Stimulated activated naive CD8-positive, alpha-beta T cell treated with anti-CD3 and anti-CD28 coated beads, Interleukin-15, amount 100 ng/mL, for 72 hours (primary cell): ENCODE data around the gene FER1L5.

ENCODE experiments used
- ATAC-seq: fragments of 150-1000 bp; cut with Tn5 transposase; 2 replicates; pipeline ENCODE4 v1.10.0; 2021; ENCODE audit warnings: mild to moderate bottlenecking, moderate library complexity
- DNase-seq, 2 donors: peaks; one replicate each; pipeline ENCODE4 v3.0.0; 2021 to 2022
- H3K27ac Mint-ChIP-seq, 2 donors: one replicate each; pipeline ENCODE4 v1.8.0; 2022; ENCODE audit warnings: mild to moderate bottlenecking in 2 of 2, mixed read lengths in 2 of 2, moderate library complexity in 2 of 2
- H3K27me3 Mint-ChIP-seq: one replicate; pipeline ENCODE4 v1.8.0; 2022; ENCODE audit warnings: mixed read lengths
- H3K4me1 Mint-ChIP-seq: one replicate; pipeline ENCODE4 v1.8.0; 2022; ENCODE audit warnings: mild to moderate bottlenecking, mixed read lengths
- H3K4me3 Mint-ChIP-seq, 2 donors: one replicate each; pipeline ENCODE4 v1.8.0; 2022; ENCODE audit warnings: mild to moderate bottlenecking in 2 of 2, mixed read lengths in 2 of 2, moderate library complexity in 1 of 2
- H3K9me3 Mint-ChIP-seq, 2 donors: one replicate each; pipeline ENCODE4 v1.8.0; 2022; ENCODE audit warnings: mixed read lengths in 2 of 2

FER1L5 gene

GRCh38 chr2:96695602-96696001 lies 53.0 kb downstream of the FER1L5 start:
- no peaks in the 10 kb centered on the region for H3K27me3 Mint-ChIP-seq
- H3K4me1 Mint-ChIP-seq, result no peaks in the 10 kb centered on the region
- no peak overlapping the region for H3K27ac Mint-ChIP-seq
- DNase-seq, result no peak
- H3K4me3 Mint-ChIP-seq, result no peak overlapping the region
- no peaks in the 10 kb centered on the region for H3K9me3 Mint-ChIP-seq
- ATAC-seq, result no peak

DNA sequence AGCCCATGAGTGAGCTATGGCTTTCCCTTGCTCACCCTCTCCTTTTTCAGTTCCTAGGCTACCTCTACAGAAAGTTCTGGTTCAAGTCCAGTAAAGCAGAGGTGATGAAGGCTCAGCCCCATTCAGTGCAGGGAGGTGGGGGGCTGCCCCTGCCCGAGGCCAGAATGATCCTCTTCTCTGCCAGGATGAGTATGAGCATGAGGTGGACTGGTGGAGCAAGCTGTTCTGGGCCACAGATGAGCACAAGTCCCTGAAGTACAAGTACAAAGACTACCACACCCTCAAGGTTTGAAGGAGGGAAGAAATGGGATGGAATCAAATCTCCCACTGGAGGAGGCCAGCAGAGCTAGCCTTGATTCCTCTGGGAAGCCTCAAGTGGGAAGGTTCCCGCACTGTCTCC lies 54.9 kb downstream of the FER1L5 start:
- Mint-ChIP-seq H3K4me3 (no peak overlapping the region), H3K4me1 (no peaks in the 10 kb centered on the region), H3K27ac (no peak overlapping the region), H3K9me3 (no peaks in the 10 kb centered on the region), H3K27me3 (no peaks in the 10 kb centered on the region)
- no peak for DNase-seq
- ATAC-seq, result no peak

GRCh38 chr2:96698221-96698861 lies 55.8 kb downstream of the FER1L5 start:
- peak; percentile 9 for ATAC-seq
- Mint-ChIP-seq H3K4me1 (no peaks in the 10 kb centered on the region), H3K9me3 (no peaks in the 10 kb centered on the region), H3K4me3 (no peak overlapping the region), H3K27me3 (no peaks in the 10 kb centered on the region), H3K27ac (no peak overlapping the region)
- DNase-seq, result no peak

- DNase-seq, result no peak
- no peak overlapping the region for H3K27ac Mint-ChIP-seq
- no peaks in the 10 kb centered on the region for H3K27me3 Mint-ChIP-seq
- no peaks in the 10 kb centered on the region for H3K4me1 Mint-ChIP-seq
- no peaks in the 10 kb centered on the region for H3K9me3 Mint-ChIP-seq
- no peak for ATAC-seq
- no peak overlapping the region for H3K4me3 Mint-ChIP-seq
Observed at GRCh38 chr2:96699021-96699420, 56.5 kb downstream of the FER1L5 start.

DNA sequence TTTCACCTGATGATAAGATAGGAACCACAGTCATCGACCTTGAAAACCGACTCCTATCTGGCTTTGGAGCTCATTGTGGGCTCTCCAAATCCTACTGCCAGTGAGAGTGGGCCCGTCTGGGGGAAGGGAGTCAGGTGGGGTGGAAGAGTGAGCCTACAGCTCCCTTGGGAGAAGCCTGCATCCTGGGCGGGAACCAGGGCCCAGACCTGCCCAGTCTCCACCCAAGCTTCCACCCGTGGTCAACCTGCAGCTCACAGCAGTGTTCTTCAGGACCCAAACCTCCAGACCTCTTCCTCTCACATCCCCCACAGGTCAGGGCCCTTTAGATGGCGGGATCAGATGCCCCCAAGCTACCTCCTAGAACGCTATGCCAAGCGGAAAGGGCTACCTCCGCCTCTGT lies 57.1 kb downstream of the FER1L5 start:
- Mint-ChIP-seq H3K27ac (no peak overlapping the region), H3K4me3 (no peak overlapping the region), H3K4me1 (no peaks in the 10 kb centered on the region), H3K27me3 (no peaks in the 10 kb centered on the region), H3K9me3 (no peaks in the 10 kb centered on the region)
- no peak for DNase-seq
- ATAC-seq, result no peak

DNA sequence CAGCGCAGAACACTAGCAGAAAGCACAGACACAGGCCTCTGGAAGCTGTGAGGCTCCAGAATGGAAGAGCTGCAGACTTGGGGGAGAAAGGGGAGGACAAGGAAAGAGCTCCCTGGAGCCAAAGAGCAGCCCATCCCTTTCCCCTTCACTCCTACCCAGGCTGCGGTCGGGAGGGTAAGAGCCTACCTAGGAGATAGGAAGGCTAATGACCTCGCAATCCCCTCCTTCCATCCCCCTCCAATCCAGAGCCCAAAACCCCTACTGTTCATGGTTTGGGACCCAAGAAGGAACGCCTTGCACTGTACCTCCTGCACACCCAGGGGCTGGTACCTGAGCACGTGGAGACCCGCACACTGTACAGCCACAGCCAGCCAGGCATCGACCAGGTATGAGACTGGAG lies 57.5 kb downstream of the FER1L5 start:
- ATAC-seq, result no peak
- H3K9me3 Mint-ChIP-seq, result no peaks in the 10 kb centered on the region
- H3K4me3 Mint-ChIP-seq, result no peak overlapping the region

DNA sequence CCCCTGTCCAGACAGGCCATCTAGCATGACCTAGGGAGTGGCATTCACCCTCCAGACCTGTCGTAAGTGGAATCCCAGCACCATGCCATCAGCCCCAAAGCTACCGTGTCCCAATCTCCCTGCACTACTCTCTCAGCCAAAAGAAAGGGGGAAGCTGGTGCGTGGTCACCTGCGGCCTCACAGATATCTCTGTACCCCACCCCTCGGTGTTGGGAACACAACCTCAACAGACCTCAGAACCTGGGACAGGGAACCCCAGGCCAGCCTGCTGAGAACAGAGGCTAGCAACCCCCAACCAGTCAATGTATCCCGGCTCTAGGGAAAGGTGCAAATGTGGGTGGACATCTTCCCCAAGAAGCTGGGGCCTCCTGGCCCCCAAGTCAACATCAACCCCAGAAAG lies 59.1 kb downstream of the FER1L5 start:
- Mint-ChIP-seq H3K4me3 (no peak overlapping the region), H3K4me1 (no peaks in the 10 kb centered on the region)

More for the DNA sequence above, 57.5 kb downstream of the FER1L5 start:
- Mint-ChIP-seq H3K27me3 (no peaks in the 10 kb centered on the region), H3K4me1 (no peaks in the 10 kb centered on the region), H3K27ac (peak overlapping the region in 1 of 2 donors; percentile 49)
- DNase-seq, result no peak

GRCh38 chr2:96702098-96702785 lies 59.7 kb downstream of the FER1L5 start:
- H3K27me3 Mint-ChIP-seq, result no peaks in the 10 kb centered on the region
- no peak for DNase-seq
- H3K9me3 Mint-ChIP-seq, result no peaks in the 10 kb centered on the region
- no peak overlapping the region for H3K4me3 Mint-ChIP-seq
- no peak for ATAC-seq
- no peaks in the 10 kb centered on the region for H3K4me1 Mint-ChIP-seq
- H3K27ac Mint-ChIP-seq, result no peak overlapping the region

More for the DNA sequence above, 59.1 kb downstream of the FER1L5 start:
- ATAC-seq (no peak), DNase-seq (no peak)
- no peaks in the 10 kb centered on the region for H3K27me3 Mint-ChIP-seq
- peak overlapping the region; percentile 54 to 61 for H3K27ac Mint-ChIP-seq
- H3K9me3 Mint-ChIP-seq, result no peaks in the 10 kb centered on the region

GRCh38 chr2:96703021-96703751 lies 60.6 kb downstream of the FER1L5 start:
- Mint-ChIP-seq H3K27ac (no peak overlapping the region), H3K4me1 (no peaks in the 10 kb centered on the region), H3K27me3 (no peaks in the 10 kb centered on the region), H3K4me3 (no peak overlapping the region), H3K9me3 (no peaks in the 10 kb centered on the region)
- DNase-seq (no peak), ATAC-seq (no peak)

DNA sequence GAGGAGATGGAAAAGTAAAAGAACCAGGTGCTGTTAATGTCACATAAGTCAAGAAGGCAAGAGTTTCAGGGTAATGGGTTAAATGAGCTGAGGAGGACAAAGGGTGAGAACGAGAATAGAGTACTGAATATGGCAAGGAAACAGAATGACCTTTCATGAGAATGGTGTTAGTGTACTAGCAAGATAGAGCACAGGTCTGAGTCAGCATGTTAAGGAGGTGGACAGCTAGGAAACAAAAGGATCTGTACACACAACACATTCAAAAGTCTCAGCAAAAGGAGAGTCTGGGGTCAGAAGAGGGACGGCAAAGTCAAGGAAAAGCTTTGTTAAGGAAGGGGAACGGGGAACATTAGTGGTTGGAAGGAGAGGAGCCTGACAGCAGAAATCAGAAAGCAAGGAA lies 68.4 kb downstream of the FER1L5 start:
- Mint-ChIP-seq H3K4me3 (no peak overlapping the region), H3K27me3 (no peaks in the 10 kb centered on the region), H3K27ac (no peak overlapping the region), H3K4me1 (no peaks in the 10 kb centered on the region), H3K9me3 (no peaks in the 10 kb centered on the region)
- DNase-seq (no peak), ATAC-seq (no peak)

DNA sequence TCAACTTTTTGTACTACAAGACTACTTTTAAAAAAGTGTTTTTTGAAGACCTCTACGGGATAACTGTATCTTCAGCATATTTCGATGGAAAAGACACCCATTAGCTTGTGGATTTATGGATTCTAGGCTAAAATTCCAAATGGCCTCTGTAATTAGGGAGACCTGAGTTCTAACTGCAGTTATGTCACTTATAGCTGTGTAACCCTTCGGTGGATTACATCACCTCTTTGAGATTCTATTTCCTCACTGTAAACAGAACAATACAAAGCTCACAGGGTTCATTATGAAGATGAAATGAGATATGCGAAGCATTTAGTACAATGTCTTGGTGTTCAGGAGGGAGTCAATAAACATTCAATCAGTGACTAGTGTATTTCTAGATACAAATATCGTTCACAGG lies 73.1 kb downstream of the FER1L5 start:
- Mint-ChIP-seq H3K27ac (no peak overlapping the region), H3K27me3 (no peaks in the 10 kb centered on the region), H3K4me1 (no peaks in the 10 kb centered on the region), H3K9me3 (no peaks in the 10 kb centered on the region), H3K4me3 (no peak overlapping the region)
- ATAC-seq, result no peak
- no peak for DNase-seq

DNA sequence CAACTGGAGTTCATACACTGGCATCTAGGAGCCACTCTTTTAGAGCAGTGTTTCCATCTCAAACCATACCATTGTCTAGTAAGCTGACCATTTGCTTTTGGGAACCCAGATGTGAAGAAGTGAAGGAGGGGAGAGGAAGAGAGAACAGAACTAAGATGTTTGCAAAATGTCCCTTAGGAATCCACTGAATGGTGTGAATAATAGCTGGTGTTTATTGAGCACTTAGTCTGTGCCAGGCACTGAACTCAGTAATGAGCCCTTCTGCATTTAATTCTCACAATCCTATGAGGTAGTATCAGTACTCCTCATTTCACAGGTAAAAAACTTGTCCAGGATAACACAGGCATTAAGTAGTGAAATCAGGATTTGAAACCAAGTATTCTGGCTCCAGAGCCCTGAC lies 73.8 kb downstream of the FER1L5 start:
- no peaks in the 10 kb centered on the region for H3K9me3 Mint-ChIP-seq
- ATAC-seq, result no peak
- H3K27me3 Mint-ChIP-seq, result no peaks in the 10 kb centered on the region
- no peak overlapping the region for H3K4me3 Mint-ChIP-seq
- peak overlapping the region in 1 of 2 donors; percentile 30 for H3K27ac Mint-ChIP-seq
- DNase-seq, result no peak
- H3K4me1 Mint-ChIP-seq, result no peaks in the 10 kb centered on the region

GRCh38 chr2:96726131-96726530 lies 83.6 kb downstream of the FER1L5 start:
- no peak for ATAC-seq
- Mint-ChIP-seq H3K4me3 (no peak overlapping the region), H3K27me3 (no peaks in the 10 kb centered on the region), H3K27ac (no peak overlapping the region), H3K9me3 (no peaks in the 10 kb centered on the region), H3K4me1 (no peaks in the 10 kb centered on the region)
- DNase-seq, result no peak

GRCh38 chr2:96727431-96727830 lies 84.9 kb downstream of the FER1L5 start:
- no peak for DNase-seq
- no peak for ATAC-seq
- no peaks in the 10 kb centered on the region for H3K4me1 Mint-ChIP-seq
- H3K27ac Mint-ChIP-seq, result no peak overlapping the region
- no peak overlapping the region for H3K4me3 Mint-ChIP-seq
- no peaks in the 10 kb centered on the region for H3K9me3 Mint-ChIP-seq
- H3K27me3 Mint-ChIP-seq, result no peaks in the 10 kb centered on the region

GRCh38 chr2:96729748-96730147 lies 87.2 kb downstream of the FER1L5 start:
- no peak overlapping the region for H3K4me3 Mint-ChIP-seq

DNA sequence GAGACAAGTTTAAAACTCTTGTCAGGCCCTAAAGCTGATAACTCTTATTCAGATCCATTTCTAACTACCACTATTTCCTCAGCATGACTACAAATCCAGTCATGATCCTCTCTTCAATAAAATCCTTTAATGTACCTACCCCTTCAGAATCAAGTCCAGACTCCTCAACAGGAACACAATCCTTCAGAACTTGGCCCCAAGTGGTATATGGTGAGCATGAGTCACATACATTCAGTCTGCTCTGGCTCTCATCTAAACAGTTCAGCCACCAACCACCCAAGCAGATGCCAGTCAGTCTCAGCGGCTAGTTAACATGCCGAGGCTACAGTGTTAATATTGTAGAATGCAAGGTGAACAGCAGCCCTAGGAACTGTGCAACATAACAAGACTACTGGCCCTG lies 87.6 kb downstream of the FER1L5 start:
- no peak for DNase-seq
- Mint-ChIP-seq H3K4me3 (no peak overlapping the region), H3K9me3 (no peaks in the 10 kb centered on the region), H3K27me3 (no peaks in the 10 kb centered on the region), H3K4me1 (peaks cover 7% of the 10 kb centered on the region), H3K27ac (peak overlapping the region in 1 of 2 donors; percentile 59)
- ATAC-seq, result no peak

More at GRCh38 chr2:96729748-96730147, 87.2 kb downstream of the FER1L5 start:
- DNase-seq, result no peak
- Mint-ChIP-seq H3K9me3 (no peaks in the 10 kb centered on the region), H3K27me3 (no peaks in the 10 kb centered on the region), H3K4me1 (peaks cover 4% of the 10 kb centered on the region), H3K27ac (no peak overlapping the region)
- no peak for ATAC-seq
